ENCODE measurements around the gene TMEM248.
"Not testable (repeated sequence)": the region's sequence is repeated elsewhere in the genome, so short reads cannot be mapped to it uniquely, and the experiment has no call there.

Gene TMEM248

GRCh38 chr7:66970310-66970709 lies 49.3 kb downstream of the TMEM248 start:
- no peak overlapping the region for H3K27ac Mint-ChIP-seq
- no peaks in the 10 kb centered on the region for H3K9me3 Mint-ChIP-seq
- no peak overlapping the region for H3K4me3 Mint-ChIP-seq
- no peak for DNase-seq
- no peaks in the 10 kb centered on the region for H3K4me1 Mint-ChIP-seq (ENCODE audit: low read depth in 2 of 2)
- H3K27me3 Mint-ChIP-seq, result no peaks in the 10 kb centered on the region
- ATAC-seq (replicated peaks), result no peak
- H3K36me3 Mint-ChIP-seq (ENCODE audit: insufficient read depth), result peaks cover 2% of the 10 kb centered on the region

GRCh38 chr7:66974986-66975590 lies 54.1 kb downstream of the TMEM248 start:
- ATAC-seq (replicated peaks) (no peak), DNase-seq (no peak)
- Mint-ChIP-seq H3K27ac (no peak overlapping the region), H3K4me3 (no peak overlapping the region), H3K27me3 (no peaks in the 10 kb centered on the region), H3K36me3 (ENCODE audit: insufficient read depth) (peaks cover 6% of the 10 kb centered on the region), H3K4me1 (ENCODE audit: low read depth in 2 of 2) (no peaks in the 10 kb centered on the region), H3K9me3 (peaks cover 4 to 7% of the 10 kb centered on the region in 2 donors)

DNA sequence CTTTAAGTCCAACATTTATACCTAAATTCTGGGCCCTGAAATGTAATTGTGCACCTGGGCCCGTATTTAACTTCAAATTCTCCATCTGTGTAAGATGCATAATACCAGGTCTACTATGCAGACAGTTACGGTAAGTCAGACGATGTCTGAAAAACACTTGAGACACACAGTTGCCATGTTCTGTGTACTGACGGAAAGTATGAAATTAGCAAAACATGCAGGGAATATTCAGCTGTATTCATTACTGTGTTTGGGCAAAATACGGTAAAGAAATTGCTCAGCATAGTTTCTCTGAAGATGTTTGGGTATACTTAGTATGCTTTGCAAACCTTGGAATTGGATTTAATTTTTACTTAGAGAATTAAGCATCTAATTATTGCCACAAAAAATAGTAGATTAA lies 57.3 kb downstream of the TMEM248 start:
- peaks cover 6 to 15% of the 10 kb centered on the region in 2 donors for H3K9me3 Mint-ChIP-seq
- not testable (repeated sequence) for H3K36me3 Mint-ChIP-seq (ENCODE audit: insufficient read depth); DNase-seq; ATAC-seq (replicated peaks); H3K4me1 Mint-ChIP-seq (ENCODE audit: low read depth in 2 of 2); H3K4me3 Mint-ChIP-seq; H3K27me3 Mint-ChIP-seq; H3K27ac Mint-ChIP-seq

GRCh38 chr7:66979013-66979412 lies 58.0 kb downstream of the TMEM248 start:
- H3K27ac Mint-ChIP-seq; H3K36me3 Mint-ChIP-seq (ENCODE audit: insufficient read depth); H3K27me3 Mint-ChIP-seq; DNase-seq; H3K4me3 Mint-ChIP-seq; H3K4me1 Mint-ChIP-seq (ENCODE audit: low read depth in 2 of 2); ATAC-seq (replicated peaks): not testable (repeated sequence)
- peaks cover 6 to 15% of the 10 kb centered on the region in 2 donors for H3K9me3 Mint-ChIP-seq

- H3K4me1 Mint-ChIP-seq (ENCODE audit: low read depth in 2 of 2); ATAC-seq (replicated peaks); DNase-seq; H3K27ac Mint-ChIP-seq; H3K4me3 Mint-ChIP-seq; H3K27me3 Mint-ChIP-seq: not testable (repeated sequence)
- peaks cover 13% of the 10 kb centered on the region for H3K36me3 Mint-ChIP-seq (ENCODE audit: insufficient read depth)
- H3K9me3 Mint-ChIP-seq, result peaks cover 6 to 15% of the 10 kb centered on the region in 2 donors
Measured at GRCh38 chr7:66980336-66980735, 59.3 kb downstream of the TMEM248 start.

DNA sequence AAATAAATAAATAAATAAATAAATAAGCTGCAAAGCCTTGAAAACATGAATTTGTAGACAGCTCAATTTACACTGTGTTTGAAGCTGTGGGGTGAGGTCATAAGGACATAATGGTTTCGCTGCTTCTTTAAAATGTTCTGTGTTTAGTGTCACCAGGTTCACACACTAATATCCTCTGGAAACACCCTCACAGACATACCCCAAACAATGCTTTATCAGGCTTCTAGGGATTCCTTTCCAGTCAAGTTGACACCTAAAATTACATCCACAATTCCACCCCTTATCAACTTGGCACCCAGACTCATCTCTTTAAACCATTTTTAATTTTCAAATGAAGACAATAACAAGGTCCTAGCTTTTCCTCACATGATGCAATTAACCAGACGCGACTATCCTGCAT lies 68.5 kb downstream of the TMEM248 start:
- H3K4me3 Mint-ChIP-seq; H3K9me3 Mint-ChIP-seq; H3K27me3 Mint-ChIP-seq; H3K27ac Mint-ChIP-seq; ATAC-seq (replicated peaks); DNase-seq: not testable (repeated sequence)
- Mint-ChIP-seq H3K4me1 (ENCODE audit: low read depth in 2 of 2) (peaks cover 7 to 12% of the 10 kb centered on the region in 2 donors), H3K36me3 (ENCODE audit: insufficient read depth) (peaks cover 95% of the 10 kb centered on the region)

GRCh38 chr7:66994051-66994450 lies 73.0 kb downstream of the TMEM248 start:
- DNase-seq; H3K9me3 Mint-ChIP-seq; ATAC-seq (replicated peaks); H3K27me3 Mint-ChIP-seq: not testable (repeated sequence)
- H3K36me3 Mint-ChIP-seq (ENCODE audit: insufficient read depth), result peaks cover 72% of the 10 kb centered on the region
- peak overlapping the region; percentile 99 for H3K27ac Mint-ChIP-seq
- peak overlapping the region; percentile 93 to 95 for H3K4me3 Mint-ChIP-seq
- H3K4me1 Mint-ChIP-seq (ENCODE audit: low read depth in 2 of 2), result peaks cover 17 to 23% of the 10 kb centered on the region in 2 donors

DNA sequence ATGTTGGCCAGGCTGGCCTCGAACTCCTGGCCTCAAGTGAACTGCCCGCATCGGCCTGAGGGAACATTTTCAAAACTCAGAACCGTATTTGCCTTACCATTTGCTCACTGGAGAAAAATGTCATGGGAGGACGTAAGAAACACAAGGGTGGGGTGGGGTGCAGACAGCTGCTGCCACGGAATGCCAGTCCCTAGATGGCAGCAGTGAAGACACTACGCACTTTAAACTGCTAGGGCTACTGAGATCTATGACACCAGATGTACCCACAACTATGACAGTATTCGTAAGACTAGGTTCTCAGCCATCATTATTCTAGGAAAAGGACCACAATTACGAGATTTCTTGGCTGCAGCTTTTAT lies 73.6 kb downstream of the TMEM248 start:
- DNase-seq (peak; percentile 52 to 58 (median 55)), ATAC-seq (replicated peaks) (peak; percentile 63)
- not testable (repeated sequence) for H3K27me3 Mint-ChIP-seq, H3K9me3 Mint-ChIP-seq
- peak overlapping the region; percentile 99 for H3K27ac Mint-ChIP-seq
- peaks cover 17 to 23% of the 10 kb centered on the region in 2 donors for H3K4me1 Mint-ChIP-seq (ENCODE audit: low read depth in 2 of 2)
- peaks cover 71% of the 10 kb centered on the region for H3K36me3 Mint-ChIP-seq (ENCODE audit: insufficient read depth)
- H3K4me3 Mint-ChIP-seq, result peak overlapping the region; percentile 93 to 95

DNA sequence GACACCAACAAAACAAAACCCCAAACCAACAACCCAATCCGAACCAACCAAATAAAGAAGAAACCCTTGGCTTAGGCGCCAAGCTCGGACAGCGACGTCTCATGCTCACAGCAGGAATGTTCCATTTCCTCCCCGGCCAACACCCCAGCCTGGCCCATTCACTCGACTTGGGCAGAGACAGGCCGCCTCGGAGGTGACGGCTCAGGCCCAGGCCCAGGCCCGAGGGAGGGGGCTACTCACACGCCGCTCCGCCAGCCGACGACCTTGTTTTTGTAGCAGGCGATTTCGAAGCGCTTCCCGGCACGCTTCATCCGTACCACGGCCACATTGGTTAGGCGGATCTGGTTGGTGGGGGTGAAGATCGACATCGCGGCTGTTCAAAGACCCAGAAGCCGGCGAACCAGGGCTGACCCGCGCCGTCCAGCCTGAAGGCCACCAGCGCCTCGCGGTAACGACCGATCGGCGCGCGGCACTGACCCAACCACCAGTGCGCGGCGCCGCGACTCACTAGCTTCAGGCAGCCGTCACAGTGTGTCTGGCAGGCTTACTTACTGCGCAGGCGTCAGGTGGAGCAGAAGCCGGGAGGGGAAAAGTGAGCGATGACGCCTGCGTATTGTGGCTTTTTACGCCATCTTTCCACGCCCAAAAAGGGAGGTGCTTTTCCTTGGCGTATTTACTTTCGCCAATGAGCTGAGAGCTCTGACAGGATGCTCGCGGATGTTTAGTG lies 74.2 kb downstream of the TMEM248 start, which contains the start of gene SBDS:
Gene SBDS, minus strand, starts transcription at position 537 of the 727 bp plus-strand sequence. Its CDS starts 169 bp downstream, at position 368.
- Mint-ChIP-seq H3K4me3 (peak within 1 kb of the TSS; percentile 93 to 95), H3K27ac (peak within 1 kb of the TSS; percentile 99), H3K36me3 (ENCODE audit: insufficient read depth) (peaks cover 65% of the 10 kb centered on the region), H3K4me1 (ENCODE audit: low read depth in 2 of 2) (peaks cover 17 to 23% of the 10 kb centered on the region in 2 donors)
- not testable (repeated sequence) for H3K27me3 Mint-ChIP-seq, H3K9me3 Mint-ChIP-seq
- peak; percentile 60 for ATAC-seq (replicated peaks)
- peak; percentile 92 to 94 (median 93) for DNase-seq

- H3K9me3 Mint-ChIP-seq, H3K27me3 Mint-ChIP-seq: not testable (repeated sequence)
- peak; percentile 98 to 99 (median 99) for DNase-seq
- ATAC-seq (replicated peaks), result peak; percentile 79
- Mint-ChIP-seq H3K4me3 (peak within 1 kb of the TSS; percentile 93 to 95), H3K36me3 (ENCODE audit: insufficient read depth) (peaks cover 56% of the 10 kb centered on the region), H3K4me1 (ENCODE audit: low read depth in 2 of 2) (peaks cover 17 to 23% of the 10 kb centered on the region in 2 donors), H3K27ac (peak within 1 kb of the TSS; percentile 99)
Measured at GRCh38 chr7:66996444-66997191, 75.6 kb downstream of the TMEM248 start, which contains the start of gene TYW1. TYW1 (plus strand) TSS chr7:66996833; CDS start chr7:66996979, 146 bp downstream.

GRCh38 chr7:67000601-67001258 lies 79.7 kb downstream of the TMEM248 start:
- H3K4me1 Mint-ChIP-seq (ENCODE audit: low read depth in 2 of 2); H3K4me3 Mint-ChIP-seq; H3K27me3 Mint-ChIP-seq; ATAC-seq (replicated peaks); H3K9me3 Mint-ChIP-seq; H3K27ac Mint-ChIP-seq: not testable (repeated sequence)
- peak in 1 of 3 experiments; percentile 20 for DNase-seq
- peaks cover 26% of the 10 kb centered on the region for H3K36me3 Mint-ChIP-seq (ENCODE audit: insufficient read depth)

DNA sequence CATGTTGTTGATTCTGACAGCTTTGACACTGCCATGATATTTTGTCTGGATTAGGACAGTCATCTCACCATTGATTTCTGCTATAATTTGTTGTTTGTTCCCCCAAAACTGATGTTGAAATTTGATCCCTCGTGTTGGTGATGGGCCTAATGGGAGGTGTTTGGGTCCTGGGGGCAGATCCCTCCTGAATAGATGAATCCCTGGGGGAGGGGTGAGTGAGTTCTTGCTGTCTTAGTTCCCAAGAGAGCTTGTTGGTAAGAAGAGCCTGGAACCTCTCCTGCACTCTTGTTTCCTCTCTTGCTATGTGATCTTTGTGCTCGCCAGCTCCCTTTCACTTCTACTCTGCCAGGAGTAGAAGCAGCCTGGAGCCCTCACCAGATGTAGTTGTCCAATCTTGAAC lies 83.1 kb downstream of the TMEM248 start:
- H3K4me1 Mint-ChIP-seq (ENCODE audit: low read depth in 2 of 2); DNase-seq; H3K4me3 Mint-ChIP-seq; H3K9me3 Mint-ChIP-seq; ATAC-seq (replicated peaks); H3K27me3 Mint-ChIP-seq; H3K27ac Mint-ChIP-seq: not testable (repeated sequence)
- peaks cover 44% of the 10 kb centered on the region for H3K36me3 Mint-ChIP-seq (ENCODE audit: insufficient read depth)

DNA sequence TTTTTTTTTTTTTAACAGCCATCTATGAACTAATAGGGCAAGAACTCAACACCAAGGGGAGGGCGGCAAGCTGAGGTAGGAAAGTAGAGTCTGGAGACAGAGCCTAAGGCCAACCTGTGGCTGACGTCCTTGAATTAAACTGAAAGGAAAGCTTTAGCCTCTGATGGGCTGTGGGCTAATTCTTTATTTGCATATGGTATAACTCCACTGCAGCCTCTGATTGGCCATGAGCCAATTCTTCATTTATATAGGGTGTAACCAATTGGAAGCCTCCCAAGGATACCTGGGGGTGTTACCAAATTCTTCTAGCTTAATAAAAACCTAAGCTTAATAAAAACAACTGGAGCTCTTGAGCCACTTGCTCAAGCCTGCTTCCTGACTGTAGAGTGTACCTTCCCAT lies 85.9 kb downstream of the TMEM248 start:
- DNase-seq (no peak), ATAC-seq (replicated peaks) (no peak)
- no peak overlapping the region for H3K4me3 Mint-ChIP-seq
- H3K27ac Mint-ChIP-seq, result no peak overlapping the region
- H3K9me3 Mint-ChIP-seq, result no peaks in the 10 kb centered on the region
- H3K36me3 Mint-ChIP-seq (ENCODE audit: insufficient read depth), result peaks cover 62% of the 10 kb centered on the region
- peaks cover 0 to 4% of the 10 kb centered on the region in 2 donors for H3K4me1 Mint-ChIP-seq (ENCODE audit: low read depth in 2 of 2)
- H3K27me3 Mint-ChIP-seq, result no peaks in the 10 kb centered on the region
